SJCRH30 (cell line): ENCODE results near the gene PRPF40A. TPM values are rescaled to one million over a fixed set of nuclear protein-coding genes. Genes with fewer than 3 reads are reported as not detected.
"Not testable (repeated sequence)": the region's sequence is repeated elsewhere in the genome, so short reads cannot be mapped to it uniquely, and the experiment has no call there.

Experiments
- DNase-seq, 2 experiments: peaks; one replicate each; pipeline ENCODE4 v3.0.0-alpha.2; 2015 to 2020
- H3K27ac ChIP-seq: fragments of 250-450 bp; sonication (Bioruptor Pico); 2 replicates; pipeline ENCODE4 v1.5.1; 2020; ENCODE audit warnings: mild to moderate bottlenecking, moderate library complexity
- H3K27me3 ChIP-seq: fragments of 250-450 bp; sonication (Bioruptor Pico); 2 replicates; pipeline ENCODE4 v1.5.1; 2020; ENCODE audit warnings: mild to moderate bottlenecking, moderate library complexity
- H3K36me3 ChIP-seq: fragments of 250-450 bp; sonication (Bioruptor Pico); 2 replicates; pipeline ENCODE4 v1.5.1; 2020; ENCODE audit warnings: mild to moderate bottlenecking, moderate library complexity
- H3K4me1 ChIP-seq: fragments of 250-450 bp; sonication (Bioruptor Pico); 2 replicates; pipeline ENCODE4 v1.5.1; 2020; ENCODE audit warnings: mild to moderate bottlenecking, moderate library complexity
- H3K4me3 ChIP-seq: fragments of 250-450 bp; sonication (Bioruptor Pico); 2 replicates; pipeline ENCODE4 v1.5.1; 2020; ENCODE audit warnings: mild to moderate bottlenecking, moderate library complexity
- H3K9me3 ChIP-seq: fragments of 250-450 bp; sonication (Bioruptor Pico); replicated peaks from 2 replicates; pipeline ENCODE4 v1.5.1; 2020; ENCODE audit warnings: mild to moderate bottlenecking, moderate library complexity
- total RNA-seq: library from RNA; depleted of rRNA; stranded (reverse); fragments of >200 nt; shearing (Covaris generic); gene quantifications from 2 replicates; pipeline ENCODE4 v1.2.3, GENCODE V29; 2014; rRNA removed

Gene PRPF40A
- 152 and 174 TPM in 2 replicates for total RNA-seq

GRCh38 chr2:152717228-152718075 lies at the start of gene PRPF40A:
PRPF40A (minus strand) TSS chr2:152717461; CDS start chr2:152717439, 22 bp downstream.
- H3K4me3 ChIP-seq = peak within 1 kb of the TSS; percentile 88
- H3K4me1 ChIP-seq = no peaks in the 10 kb centered on the region
- no peaks in the 10 kb centered on the region for H3K27me3 ChIP-seq
- peak within 1 kb of the TSS; percentile 97 for H3K27ac ChIP-seq
- no peaks in the 10 kb centered on the region for H3K9me3 ChIP-seq
- peak; percentile 97 to 98 for DNase-seq
- H3K36me3 ChIP-seq = peaks cover 32% of the 10 kb centered on the region

GRCh38 chr2:152766928-152767327 lies 49.7 kb upstream of the PRPF40A start:
- Histone ChIP-seq H3K27me3 (no peaks in the 10 kb centered on the region), H3K4me1 (no peaks in the 10 kb centered on the region), H3K4me3 (no peak overlapping the region), H3K27ac (no peak overlapping the region), H3K36me3 (no peaks in the 10 kb centered on the region), H3K9me3 (no peaks in the 10 kb centered on the region)
- no peak for DNase-seq

- DNase-seq = no peak
- H3K4me3 ChIP-seq = no peak overlapping the region
- H3K27ac ChIP-seq = no peak overlapping the region
- peaks cover 11% of the 10 kb centered on the region for H3K36me3 ChIP-seq
- no peaks in the 10 kb centered on the region for H3K4me1 ChIP-seq
- H3K9me3 ChIP-seq = no peaks in the 10 kb centered on the region
- no peaks in the 10 kb centered on the region for H3K27me3 ChIP-seq
Measured at GRCh38 chr2:152763651-152764050, 46.4 kb upstream of the PRPF40A start.

- not testable (repeated sequence) for DNase-seq, H3K27ac ChIP-seq, H3K9me3 ChIP-seq, H3K4me3 ChIP-seq, H3K4me1 ChIP-seq, H3K27me3 ChIP-seq
- H3K36me3 ChIP-seq = peaks cover 15% of the 10 kb centered on the region
Measured at GRCh38 chr2:152763208-152763607, 45.9 kb upstream of the PRPF40A start.

- no peaks in the 10 kb centered on the region for H3K9me3 ChIP-seq
- peaks cover 18% of the 10 kb centered on the region for H3K36me3 ChIP-seq
- no peak for DNase-seq
- no peaks in the 10 kb centered on the region for H3K27me3 ChIP-seq
- H3K4me3 ChIP-seq = no peak overlapping the region
- H3K4me1 ChIP-seq = no peaks in the 10 kb centered on the region
- no peak overlapping the region for H3K27ac ChIP-seq
Measured at GRCh38 chr2:152762202-152762601, 44.9 kb upstream of the PRPF40A start.

- Histone ChIP-seq H3K4me1 (no peaks in the 10 kb centered on the region), H3K9me3 (no peaks in the 10 kb centered on the region), H3K36me3 (peaks cover 25% of the 10 kb centered on the region), H3K4me3 (no peak overlapping the region), H3K27me3 (no peaks in the 10 kb centered on the region), H3K27ac (no peak overlapping the region)
- no peak for DNase-seq
Measured at GRCh38 chr2:152761214-152761613, 44.0 kb upstream of the PRPF40A start.

- Histone ChIP-seq H3K36me3 (peaks cover 31% of the 10 kb centered on the region), H3K4me3 (no peak overlapping the region), H3K9me3 (no peaks in the 10 kb centered on the region), H3K27me3 (no peaks in the 10 kb centered on the region), H3K4me1 (no peaks in the 10 kb centered on the region), H3K27ac (no peak overlapping the region)
- DNase-seq = no peak
Measured at GRCh38 chr2:152759290-152760072, 42.2 kb upstream of the PRPF40A start.

- Histone ChIP-seq H3K27ac (no peak overlapping the region), H3K4me3 (no peak overlapping the region), H3K27me3 (no peaks in the 10 kb centered on the region), H3K9me3 (no peaks in the 10 kb centered on the region), H3K4me1 (no peaks in the 10 kb centered on the region), H3K36me3 (peaks cover 47% of the 10 kb centered on the region)
- no peak for DNase-seq
Measured at GRCh38 chr2:152755029-152755428, 37.8 kb upstream of the PRPF40A start.

GRCh38 chr2:152747751-152748150 lies 30.5 kb upstream of the PRPF40A start:
- H3K4me1 ChIP-seq, H3K27me3 ChIP-seq, H3K4me3 ChIP-seq, H3K9me3 ChIP-seq, H3K27ac ChIP-seq: not testable (repeated sequence)
- DNase-seq = peak; percentile 46 to 55
- peaks cover 41% of the 10 kb centered on the region for H3K36me3 ChIP-seq

GRCh38 chr2:152743002-152743401 lies 25.7 kb upstream of the PRPF40A start:
- Histone ChIP-seq H3K9me3 (no peaks in the 10 kb centered on the region), H3K27ac (no peak overlapping the region), H3K36me3 (peaks cover 42% of the 10 kb centered on the region), H3K4me3 (no peak overlapping the region), H3K27me3 (no peaks in the 10 kb centered on the region), H3K4me1 (no peaks in the 10 kb centered on the region)
- peak in 1 of 2 experiments; percentile 9 for DNase-seq

- Histone ChIP-seq H3K9me3 (no peaks in the 10 kb centered on the region), H3K4me3 (no peak overlapping the region), H3K36me3 (peaks cover 48% of the 10 kb centered on the region), H3K4me1 (no peaks in the 10 kb centered on the region), H3K27ac (no peak overlapping the region), H3K27me3 (no peaks in the 10 kb centered on the region)
- peak in 1 of 2 experiments; percentile 58 for DNase-seq
Measured at GRCh38 chr2:152740743-152741328, 23.6 kb upstream of the PRPF40A start.

GRCh38 chr2:152739705-152740104 lies 22.4 kb upstream of the PRPF40A start:
- H3K9me3 ChIP-seq, H3K4me3 ChIP-seq, H3K4me1 ChIP-seq, H3K27me3 ChIP-seq, DNase-seq, H3K27ac ChIP-seq: not testable (repeated sequence)
- H3K36me3 ChIP-seq = peaks cover 54% of the 10 kb centered on the region

GRCh38 chr2:152738438-152738837 lies 21.2 kb upstream of the PRPF40A start:
- Histone ChIP-seq H3K4me1 (no peaks in the 10 kb centered on the region), H3K9me3 (no peaks in the 10 kb centered on the region), H3K27ac (no peak overlapping the region), H3K27me3 (no peaks in the 10 kb centered on the region), H3K36me3 (peaks cover 51% of the 10 kb centered on the region), H3K4me3 (no peak overlapping the region)
- no peak for DNase-seq

- not testable (repeated sequence) for H3K4me3 ChIP-seq, DNase-seq, H3K4me1 ChIP-seq, H3K27ac ChIP-seq, H3K27me3 ChIP-seq, H3K9me3 ChIP-seq
- peaks cover 47% of the 10 kb centered on the region for H3K36me3 ChIP-seq
Measured at GRCh38 chr2:152737509-152737908, 20.2 kb upstream of the PRPF40A start.
